DMS153 treated with DMSO at 0.1 percent for 48 hours (cell line): ENCODE data around the gene BRSK2.

Experiments used
- DNase-seq: peaks from one replicate; lab custom pipeline; 2025; ENCODE audit not compliant: unreplicated experiment; lab: John Stamatoyannopoulos, UW

BRSK2 gene

DNA sequence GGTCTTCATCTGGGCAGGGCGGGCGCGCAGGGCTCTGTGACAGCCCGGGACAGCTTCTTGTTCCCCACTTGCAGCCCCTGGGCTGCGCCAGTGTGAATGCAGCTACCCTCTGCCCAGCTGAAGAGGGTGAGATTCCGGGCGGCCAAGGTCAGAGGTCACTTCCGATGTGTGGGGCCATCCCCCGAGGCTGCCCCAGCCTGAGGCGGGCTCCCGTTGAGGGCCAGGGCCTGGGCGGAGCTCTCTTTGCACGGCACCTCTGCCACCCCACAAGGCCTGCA lies 72.9 kb downstream of the BRSK2 start:
- no peak for DNase-seq

- no peak for DNase-seq
Measured at GRCh38 chr11:1463056-1463455, 73.3 kb downstream of the BRSK2 start.

DNA sequence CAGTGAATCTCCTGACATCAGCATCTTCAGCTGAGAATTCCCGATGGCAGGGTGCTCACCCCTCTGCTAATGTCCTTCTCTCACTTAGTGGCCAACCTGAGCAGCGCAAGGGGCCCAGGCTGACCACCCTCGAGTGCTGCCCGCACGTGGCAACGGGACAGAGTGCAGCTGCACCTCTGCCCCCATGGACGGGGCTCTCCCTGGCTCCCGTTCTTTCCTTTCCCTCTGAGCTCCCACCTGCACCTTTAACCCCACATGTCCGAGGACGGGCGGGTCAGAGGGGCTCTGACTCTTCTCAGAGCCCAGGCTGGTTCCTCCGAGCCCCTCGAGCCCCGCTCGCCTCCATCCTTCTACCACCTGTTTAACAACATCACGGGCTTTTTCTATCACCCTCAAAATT lies 77.0 kb downstream of the BRSK2 start:
- DNase-seq = no peak

DNA sequence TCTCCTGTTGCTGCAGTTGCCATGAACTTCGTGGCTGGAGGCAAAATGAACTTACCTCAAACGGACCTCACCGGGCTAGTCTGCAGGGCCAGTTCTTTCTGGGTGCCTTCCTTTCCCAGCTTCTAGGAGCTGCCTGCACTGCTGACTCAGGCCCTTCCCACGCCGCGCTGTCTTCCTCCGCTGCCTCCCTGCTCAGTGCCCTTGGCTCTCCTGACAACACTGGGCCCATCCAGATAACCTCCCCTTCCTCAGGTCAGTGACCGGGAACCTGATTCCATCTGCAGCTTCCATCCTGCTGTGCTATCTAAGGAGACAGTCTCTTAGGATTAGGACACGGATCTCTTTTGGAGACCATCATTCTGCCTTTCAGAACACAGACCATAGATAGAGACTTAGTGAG lies 77.5 kb downstream of the BRSK2 start:
- DNase-seq = no peak

GRCh38 chr11:1468002-1468401 lies 78.3 kb downstream of the BRSK2 start:
- no peak for DNase-seq

GRCh38 chr11:1468473-1469066 lies 78.8 kb downstream of the BRSK2 start:
- no peak for DNase-seq

GRCh38 chr11:1469287-1469910 lies 79.7 kb downstream of the BRSK2 start:
- DNase-seq = no peak

DNA sequence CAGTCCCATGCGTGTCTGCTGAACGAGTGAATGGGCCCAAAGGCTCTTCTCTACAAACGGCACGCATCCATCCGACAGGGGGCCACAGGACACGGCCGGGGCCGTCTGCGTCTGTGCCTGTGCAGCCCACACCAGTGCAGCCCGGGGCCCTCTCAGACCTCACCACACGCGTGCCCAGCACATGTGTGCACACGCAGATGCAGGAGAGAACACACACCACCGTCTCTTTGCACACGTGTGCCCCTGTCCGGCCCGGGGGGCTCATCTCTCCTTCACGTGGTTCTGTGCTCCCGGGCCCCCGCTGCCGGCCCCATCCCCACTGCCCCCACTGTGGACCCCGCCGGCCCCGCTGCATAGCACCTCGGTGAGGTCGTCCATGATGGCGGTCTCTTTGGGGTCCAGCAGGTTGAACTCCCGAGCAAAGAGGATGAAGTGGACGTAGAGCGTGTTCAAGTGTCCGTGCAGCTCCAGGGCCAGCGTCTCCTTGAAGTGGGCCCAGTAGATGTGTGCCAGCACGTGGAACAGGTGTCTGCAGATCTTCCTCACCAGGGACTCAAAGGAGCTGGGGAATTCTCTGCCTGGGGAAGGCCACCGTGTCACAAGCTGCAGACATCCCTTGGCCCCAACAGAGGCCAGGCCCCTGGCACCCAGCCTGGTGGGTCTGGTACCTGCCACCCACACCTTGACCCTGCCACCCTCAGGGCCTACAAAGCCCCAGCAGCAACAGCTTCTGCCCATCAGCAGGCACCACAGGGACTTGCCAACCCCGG lies 80.4 kb downstream of the BRSK2 start:
- DNase-seq = no peak

- DNase-seq = no peak
Measured at GRCh38 chr11:1470681-1471611, 81.2 kb downstream of the BRSK2 start.

DNA sequence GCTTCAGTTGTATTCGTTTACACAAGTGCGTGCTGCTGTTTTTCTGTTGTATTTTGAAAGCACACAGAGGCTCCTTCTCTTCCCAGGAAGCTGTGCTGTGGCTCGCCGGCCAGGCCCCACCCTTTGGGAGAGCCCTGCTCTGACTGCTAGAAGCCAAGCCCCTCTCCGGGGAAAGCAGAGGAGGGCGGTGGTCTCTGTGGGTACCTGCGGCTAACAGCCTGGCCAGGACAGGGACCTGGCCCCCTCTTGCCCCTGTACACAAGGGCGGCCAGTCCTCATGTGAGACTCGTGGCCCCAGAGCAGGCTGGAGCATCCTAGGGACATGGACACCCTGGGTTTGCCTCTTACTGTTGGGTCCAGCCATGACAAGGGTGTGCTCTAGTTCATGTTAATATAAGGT lies 82.0 kb downstream of the BRSK2 start:
- no peak for DNase-seq

DNA sequence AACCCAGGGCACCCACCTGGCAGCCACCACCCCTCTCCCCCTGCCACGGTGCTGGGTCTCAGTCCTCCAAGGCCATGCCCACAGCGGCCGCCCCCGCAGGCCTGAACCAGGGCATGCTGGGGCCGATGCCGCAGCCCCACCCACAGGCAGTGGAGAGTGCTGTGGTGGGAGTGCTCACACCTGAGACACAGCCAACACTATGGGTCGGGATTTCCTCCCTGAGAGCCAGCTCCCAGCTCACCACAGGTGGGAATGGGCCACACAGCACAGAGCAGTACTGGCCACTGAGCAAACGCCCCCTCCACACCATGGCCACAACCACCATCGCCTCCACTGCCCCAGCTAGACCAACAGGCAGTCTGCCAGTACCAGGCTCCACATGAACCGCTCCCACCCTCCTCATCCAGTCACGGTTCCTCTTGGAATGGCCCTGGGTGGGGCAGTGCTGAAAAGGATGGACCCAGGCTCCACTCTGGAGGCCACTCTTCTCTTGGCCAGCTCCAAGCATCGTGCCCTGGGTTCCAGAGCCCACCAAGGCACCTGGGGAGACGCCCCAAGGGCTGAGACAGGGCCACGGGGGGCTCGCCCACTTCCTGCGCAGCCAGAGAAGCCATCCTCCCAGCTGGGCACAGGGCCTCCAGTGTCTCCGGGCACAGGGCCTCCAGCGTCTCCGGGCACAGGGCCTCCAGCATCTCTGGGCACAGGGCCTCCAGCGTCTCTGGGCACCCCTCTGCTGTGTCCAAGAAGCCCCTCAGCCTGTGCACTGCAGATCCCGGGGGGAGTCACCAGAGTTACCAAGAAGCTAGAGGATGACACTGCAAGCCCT lies 82.7 kb downstream of the BRSK2 start:
- no peak for DNase-seq

DNA sequence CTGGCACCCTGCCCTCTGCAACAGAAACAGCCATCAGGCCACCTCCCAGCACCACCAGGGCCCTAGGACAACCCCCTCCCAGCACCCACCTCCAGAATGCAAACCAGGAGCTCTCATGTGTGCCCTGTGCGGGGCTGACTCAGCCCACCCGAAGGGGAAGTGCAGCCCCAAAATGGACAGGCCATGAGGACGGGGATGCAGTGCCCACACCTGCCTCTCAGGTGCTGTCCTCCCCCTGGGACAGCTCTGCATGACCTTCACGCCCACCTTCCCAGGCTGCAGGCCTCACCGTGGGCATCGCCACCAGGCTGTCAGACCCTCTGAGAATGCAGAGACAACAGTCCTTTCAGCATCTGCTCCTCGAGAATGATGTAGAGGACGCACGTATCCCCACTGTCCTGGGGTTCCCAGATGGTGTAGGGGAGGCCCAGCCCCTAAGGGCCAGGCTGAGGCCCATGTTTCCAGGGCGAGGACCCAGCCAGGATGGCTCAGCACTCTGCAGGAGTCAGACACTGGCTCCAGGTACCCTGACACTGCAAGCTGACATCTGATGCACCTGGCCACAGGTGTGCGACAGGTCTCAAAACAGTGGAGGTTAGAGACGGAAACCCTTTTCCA lies 83.4 kb downstream of the BRSK2 start:
- no peak for DNase-seq

DNA sequence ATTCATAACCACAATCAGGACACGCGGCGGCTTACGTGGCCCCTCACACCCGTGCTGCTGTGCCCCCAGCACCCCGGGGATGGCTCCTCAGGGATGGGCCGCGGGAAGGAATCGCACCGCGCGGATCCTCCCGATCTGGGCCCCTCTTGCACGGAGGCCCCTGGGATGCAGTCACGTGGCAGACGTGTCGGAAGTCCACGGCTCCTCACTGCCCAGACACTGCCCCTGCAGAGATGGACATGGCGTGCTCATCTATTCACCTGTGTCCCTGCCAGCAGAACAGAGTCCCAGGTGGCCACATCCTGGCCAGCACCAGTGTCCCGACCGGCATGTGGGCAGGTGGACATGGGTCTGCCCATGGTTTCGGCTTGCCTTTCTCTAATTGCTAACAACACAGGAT lies 84.1 kb downstream of the BRSK2 start:
- no peak for DNase-seq

DNA sequence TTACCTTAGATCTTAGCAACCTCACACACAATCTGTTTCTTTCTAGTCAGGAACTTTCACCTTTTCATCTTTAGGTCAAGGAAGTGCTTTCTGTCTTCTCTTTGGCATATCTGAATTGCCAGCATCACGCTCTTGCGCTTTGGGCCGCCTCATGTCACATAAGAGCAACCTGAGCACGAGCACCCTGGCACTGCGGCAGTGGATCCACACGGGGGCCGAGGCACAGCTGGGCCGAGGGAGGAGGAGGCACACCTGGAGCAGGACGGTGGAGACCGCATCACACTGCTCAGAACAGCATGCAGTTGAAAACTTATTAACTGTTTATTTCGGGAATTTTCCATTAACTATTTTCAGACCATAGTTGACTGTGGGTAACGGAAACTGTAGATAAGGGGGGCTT lies 86.1 kb downstream of the BRSK2 start:
- no peak for DNase-seq

DNA sequence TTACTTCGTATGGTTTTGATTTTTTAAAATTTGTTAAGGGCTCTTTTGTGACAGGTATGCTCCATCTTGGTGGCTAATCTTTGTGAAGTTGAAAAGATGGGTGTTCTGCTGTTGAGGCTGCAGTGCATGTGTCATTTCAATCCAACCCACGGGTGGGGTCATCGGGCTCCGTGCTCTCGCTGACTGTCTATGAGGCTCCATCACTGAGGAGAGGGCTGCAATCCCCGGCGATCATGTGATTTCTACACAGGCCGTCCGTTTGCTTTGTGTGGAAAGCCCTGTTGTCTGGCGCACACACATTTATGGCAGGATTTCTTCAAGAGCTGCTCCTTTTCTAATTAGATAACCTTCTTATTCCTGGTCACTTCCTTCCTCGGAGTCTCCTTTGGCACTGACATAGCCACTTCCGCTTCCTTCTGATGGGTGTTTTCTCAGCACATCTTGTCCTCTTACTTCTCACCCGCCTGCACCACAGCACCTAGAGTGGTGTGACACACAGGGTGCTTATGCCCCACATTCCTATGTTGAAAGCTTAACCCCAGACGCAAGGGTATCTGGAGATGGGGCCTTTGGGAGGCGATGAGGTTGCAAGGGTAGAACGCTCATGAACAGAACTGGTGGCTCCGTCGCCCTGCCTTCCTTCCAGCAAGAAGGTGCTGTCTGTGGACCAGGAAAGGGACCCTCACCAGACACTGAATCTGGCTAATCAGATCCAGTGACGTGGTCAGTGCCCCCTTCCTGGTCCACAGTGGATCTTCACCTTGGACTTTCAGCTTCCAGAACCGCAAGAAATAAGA lies 87.4 kb downstream of the BRSK2 start:
- no peak for DNase-seq

GRCh38 chr11:1478011-1478410 lies 88.3 kb downstream of the BRSK2 start:
- DNase-seq = no peak

GRCh38 chr11:1478544-1478943 lies 88.8 kb downstream of the BRSK2 start:
- no peak for DNase-seq

- no peak for DNase-seq
Measured at GRCh38 chr11:1479006-1479677, 89.4 kb downstream of the BRSK2 start.

DNA sequence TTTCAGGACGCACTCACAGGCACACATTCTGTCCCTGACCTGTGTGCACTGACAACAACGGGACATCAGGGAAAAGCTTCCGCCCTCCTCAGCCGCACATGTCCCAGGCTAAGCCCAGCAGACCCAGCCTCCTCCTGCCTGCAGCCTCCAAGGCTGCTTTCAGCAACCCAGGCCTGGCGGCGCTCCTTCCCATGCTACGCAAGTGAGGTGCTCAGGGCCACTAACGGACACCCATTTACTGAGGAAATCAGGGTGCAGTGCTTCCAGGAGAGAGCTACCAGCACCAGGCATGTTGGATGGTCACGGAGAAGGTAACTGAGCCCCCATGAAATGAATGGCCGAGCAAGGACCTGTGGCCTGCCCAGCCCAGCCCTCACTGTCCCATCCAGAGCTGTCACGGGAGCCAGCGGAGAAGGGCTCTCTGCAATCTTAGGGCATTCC lies 90.0 kb downstream of the BRSK2 start:
- DNase-seq = no peak
